Panc1 (cell line): ENCODE results near the gene DLG5.

Source experiments
- POLR2AphosphoS5 ChIP-seq: IDR thresholded peaks from 2 replicates; pipeline ENCODE4 v1.6.1; 2012; ENCODE audit warnings: mild to moderate bottlenecking, low read depth, low read length, moderate library complexity
- TF ChIP-seq, protein P1 (sequence below): fragments of 450-650 bp; IDR thresholded peaks from 2 replicates; pipeline ENCODE4 v1.5.1; 2017; ENCODE audit warnings: mild to moderate bottlenecking

DNA sequence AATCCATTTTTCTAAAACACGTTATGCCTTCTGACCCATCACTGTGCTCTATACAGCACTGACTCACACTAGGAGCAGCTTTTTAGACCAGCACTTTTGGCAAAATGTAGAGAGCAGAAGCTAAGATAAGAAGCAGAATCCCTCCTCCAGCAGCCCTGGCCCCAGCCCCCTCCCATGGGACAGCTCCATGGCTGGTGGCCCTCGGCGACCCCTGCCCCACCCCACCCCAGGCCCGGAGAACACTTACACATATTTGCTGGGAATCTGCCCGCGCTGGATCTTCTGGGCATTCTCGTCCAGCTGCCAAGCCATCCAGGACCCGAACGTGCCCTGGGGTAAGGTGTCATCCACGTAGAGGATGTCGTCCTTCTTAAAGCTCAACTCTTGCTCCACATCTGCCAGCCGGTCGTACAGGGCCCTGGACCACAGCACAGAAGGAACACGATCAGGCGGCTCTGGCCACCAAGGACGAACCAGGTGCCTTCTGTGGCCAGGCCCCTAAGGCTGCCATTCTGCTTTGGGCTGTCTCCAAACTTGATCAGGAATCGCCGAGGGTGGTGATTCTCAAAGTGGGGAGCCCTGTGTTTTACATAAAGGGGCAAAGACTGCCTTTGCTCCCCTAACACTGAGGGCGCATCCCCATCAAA, 119.9 kb downstream of the DLG5 start:
- TF ChIP-seq, protein P1, sequence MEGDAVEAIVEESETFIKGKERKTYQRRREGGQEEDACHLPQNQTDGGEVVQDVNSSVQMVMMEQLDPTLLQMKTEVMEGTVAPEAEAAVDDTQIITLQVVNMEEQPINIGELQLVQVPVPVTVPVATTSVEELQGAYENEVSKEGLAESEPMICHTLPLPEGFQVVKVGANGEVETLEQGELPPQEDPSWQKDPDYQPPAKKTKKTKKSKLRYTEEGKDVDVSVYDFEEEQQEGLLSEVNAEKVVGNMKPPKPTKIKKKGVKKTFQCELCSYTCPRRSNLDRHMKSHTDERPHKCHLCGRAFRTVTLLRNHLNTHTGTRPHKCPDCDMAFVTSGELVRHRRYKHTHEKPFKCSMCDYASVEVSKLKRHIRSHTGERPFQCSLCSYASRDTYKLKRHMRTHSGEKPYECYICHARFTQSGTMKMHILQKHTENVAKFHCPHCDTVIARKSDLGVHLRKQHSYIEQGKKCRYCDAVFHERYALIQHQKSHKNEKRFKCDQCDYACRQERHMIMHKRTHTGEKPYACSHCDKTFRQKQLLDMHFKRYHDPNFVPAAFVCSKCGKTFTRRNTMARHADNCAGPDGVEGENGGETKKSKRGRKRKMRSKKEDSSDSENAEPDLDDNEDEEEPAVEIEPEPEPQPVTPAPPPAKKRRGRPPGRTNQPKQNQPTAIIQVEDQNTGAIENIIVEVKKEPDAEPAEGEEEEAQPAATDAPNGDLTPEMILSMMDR = no peak
- TF ChIP-seq POLR2AphosphoS5 = no peak
